Neural progenitor cell (in vitro differentiated cells): ENCODE data around the gene MAPRE3. TPM values are rescaled to one million over a fixed set of nuclear protein-coding genes. Genes with fewer than 3 reads are reported as not detected.

Source experiments
- DNase-seq: peaks from one replicate; pipeline ENCODE4 v3.0.0-alpha.2; 2016; ENCODE audit warnings: low spot score
- H2AFZ ChIP-seq: fragments of 200-600 bp; sonication (generic); replicated peaks from 2 replicates; pipeline ENCODE4 v1.6.1; 2016; ENCODE audit warnings: antibody characterized with exemption
- H3F3A ChIP-seq: fragments of 200-600 bp; sonication (generic); 2 replicates; pipeline ENCODE4 v1.6.1; 2016; ENCODE audit warnings: antibody characterized with exemption, low read depth
- H3K27ac ChIP-seq: fragments of 200-600 bp; sonication (generic); 2 replicates; pipeline ENCODE4 v1.5.1; 2016; ENCODE audit warnings: mild to moderate bottlenecking
- H3K27me3 ChIP-seq: fragments of 200-600 bp; sonication (generic); 2 replicates; pipeline ENCODE4 v1.6.1; 2016; ENCODE audit warnings: mild to moderate bottlenecking, moderate library complexity
- H3K36me3 ChIP-seq: fragments of 200-600 bp; sonication (generic); 2 replicates; pipeline ENCODE4 v1.5.1; 2016
- H3K4me1 ChIP-seq: fragments of 200-600 bp; sonication (generic); 2 replicates; pipeline ENCODE4 v1.6.1; 2016; ENCODE audit warnings: mixed run types
- H3K4me2 ChIP-seq: fragments of 200-600 bp; sonication (generic); 2 replicates; pipeline ENCODE4 v1.6.1; 2016
- H3K4me3 ChIP-seq: fragments of 200-600 bp; sonication (generic); 2 replicates; pipeline ENCODE4 v1.5.1; 2016
- H3K79me2 ChIP-seq: fragments of 200-600 bp; sonication (generic); 2 replicates; pipeline ENCODE4 v1.6.1; 2016; ENCODE audit warnings: low read depth
- H3K9ac ChIP-seq: fragments of 200-600 bp; sonication (generic); 2 replicates; pipeline ENCODE4 v1.6.1; 2016
- H3K9me3 ChIP-seq: fragments of 200-600 bp; sonication (generic); 2 replicates; pipeline ENCODE4 v1.5.1; 2016; ENCODE audit warnings: low read depth
- H4K20me1 ChIP-seq: fragments of 200-600 bp; sonication (generic); 2 replicates; pipeline ENCODE4 v1.6.1; 2016; ENCODE audit warnings: low read depth
- H3K27ac Mint-ChIP-seq: 3 replicates; pipeline ENCODE4 v1.8.0; 2021; ENCODE audit warnings: mixed read lengths
- H3K27me3 Mint-ChIP-seq: 2 replicates; pipeline ENCODE4 v1.8.0; 2022; ENCODE audit warnings: low read depth, mild to moderate bottlenecking, inconsistent platforms, moderate library complexity, mixed read lengths; ENCODE audit not compliant: insufficient read depth
- H3K36me3 Mint-ChIP-seq: 3 replicates; pipeline ENCODE4 v1.8.0; 2021; ENCODE audit warnings: mixed read lengths
- H3K4me1 Mint-ChIP-seq: 3 replicates; pipeline ENCODE4 v1.8.0; 2021; ENCODE audit warnings: mixed read lengths
- H3K4me3 Mint-ChIP-seq: 3 replicates; pipeline ENCODE4 v1.8.0; 2021; ENCODE audit warnings: mild to moderate bottlenecking, moderate library complexity, mixed read lengths
- H3K9me3 Mint-ChIP-seq: 3 replicates; pipeline ENCODE4 v1.8.0; 2020; ENCODE audit warnings: mixed read lengths
- EZH2 ChIP-seq: fragments of 200-600 bp; sonication (generic); IDR thresholded peaks from 2 replicates; pipeline ENCODE4 v1.6.1; 2017; ENCODE audit warnings: antibody characterized with exemption, mild to moderate bottlenecking, moderate library complexity
- EZH2phosphoT487 ChIP-seq: fragments of 200-600 bp; sonication (generic); IDR thresholded peaks from 2 replicates; pipeline ENCODE4 v1.6.1; 2017; ENCODE audit warnings: antibody characterized with exemption
- total RNA-seq: library from RNA; depleted of rRNA; stranded (reverse); fragments of >200 nt; gene quantifications from 2 replicates; pipeline ENCODE4 v1.2.3, GENCODE V29; 2015; ENCODE audit warnings: low replicate concordance
- TF ChIP-seq, protein P1 (sequence below): fragments of 200-600 bp; sonication (generic); IDR thresholded peaks from 2 replicates; pipeline ENCODE4 v1.5.1; 2017; ENCODE audit warnings: antibody characterized with exemption, mild to moderate bottlenecking

Gene MAPRE3
- total RNA-seq, 1 donor from 2014 or later: 3.1 TPM

DNA sequence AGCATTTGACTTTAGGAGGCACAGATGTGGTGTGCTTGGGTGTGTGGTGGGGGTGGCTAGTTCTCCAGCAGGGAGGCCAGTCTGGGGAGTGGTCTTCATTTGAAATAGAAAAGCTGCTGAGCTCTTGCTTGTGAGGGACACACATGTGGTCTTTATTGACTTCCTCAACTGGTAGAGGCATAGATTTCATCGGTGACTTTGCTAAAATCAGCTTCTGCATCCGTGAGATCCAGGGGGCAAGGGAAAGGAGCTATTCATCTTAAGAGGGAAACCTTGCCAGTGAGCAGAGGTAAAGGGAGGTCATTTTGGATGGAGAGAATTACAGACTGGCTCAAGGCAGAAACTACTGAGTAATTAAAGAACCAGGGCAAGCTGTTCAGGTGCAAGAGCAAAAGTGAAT lies 4.7 kb downstream of the MAPRE3 start:
- H3K4me3 Mint-ChIP-seq: no peak overlapping the region

DNA sequence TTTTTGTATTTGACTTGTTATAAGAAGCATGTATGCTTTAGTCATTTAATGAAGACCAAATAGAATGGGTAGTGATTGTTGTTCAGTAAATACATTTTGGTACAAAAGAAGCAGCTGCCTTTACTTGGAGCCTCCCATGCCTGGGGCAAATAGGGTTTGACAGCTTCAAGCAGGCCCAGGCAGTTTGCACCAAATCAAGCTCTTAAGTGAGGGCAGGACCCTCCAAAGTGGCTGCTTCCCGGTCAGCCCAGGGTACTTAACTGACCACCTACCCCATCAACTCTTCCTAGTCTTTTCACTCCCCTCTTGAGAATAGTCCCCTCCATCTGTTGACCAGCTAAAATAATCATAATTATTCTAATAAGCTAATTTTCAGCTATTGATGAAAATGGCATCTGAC lies 5.2 kb downstream of the MAPRE3 start:
- TF ChIP-seq EZH2phosphoT487 (no peak), EZH2 (no peak)
- TF ChIP-seq, protein P1, sequence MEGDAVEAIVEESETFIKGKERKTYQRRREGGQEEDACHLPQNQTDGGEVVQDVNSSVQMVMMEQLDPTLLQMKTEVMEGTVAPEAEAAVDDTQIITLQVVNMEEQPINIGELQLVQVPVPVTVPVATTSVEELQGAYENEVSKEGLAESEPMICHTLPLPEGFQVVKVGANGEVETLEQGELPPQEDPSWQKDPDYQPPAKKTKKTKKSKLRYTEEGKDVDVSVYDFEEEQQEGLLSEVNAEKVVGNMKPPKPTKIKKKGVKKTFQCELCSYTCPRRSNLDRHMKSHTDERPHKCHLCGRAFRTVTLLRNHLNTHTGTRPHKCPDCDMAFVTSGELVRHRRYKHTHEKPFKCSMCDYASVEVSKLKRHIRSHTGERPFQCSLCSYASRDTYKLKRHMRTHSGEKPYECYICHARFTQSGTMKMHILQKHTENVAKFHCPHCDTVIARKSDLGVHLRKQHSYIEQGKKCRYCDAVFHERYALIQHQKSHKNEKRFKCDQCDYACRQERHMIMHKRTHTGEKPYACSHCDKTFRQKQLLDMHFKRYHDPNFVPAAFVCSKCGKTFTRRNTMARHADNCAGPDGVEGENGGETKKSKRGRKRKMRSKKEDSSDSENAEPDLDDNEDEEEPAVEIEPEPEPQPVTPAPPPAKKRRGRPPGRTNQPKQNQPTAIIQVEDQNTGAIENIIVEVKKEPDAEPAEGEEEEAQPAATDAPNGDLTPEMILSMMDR: no peak
- Histone ChIP-seq H3K4me3 (no peak overlapping the region), H3K27me3 (peaks cover 28% of the 10 kb centered on the region), H3K4me1 (peaks cover 20% of the 10 kb centered on the region), H3K4me2 (no peak overlapping the region), H2AFZ (no peak overlapping the region), H3K27ac (no peak overlapping the region), H4K20me1 (peaks cover 32% of the 10 kb centered on the region), H3K9me3 (no peaks in the 10 kb centered on the region), H3K36me3 (no peaks in the 10 kb centered on the region), H3K9ac (no peak overlapping the region), H3F3A (peaks cover 12% of the 10 kb centered on the region), H3K79me2 (no peaks in the 10 kb centered on the region)
- Mint-ChIP-seq H3K27ac (no peak overlapping the region), H3K36me3 (no peaks in the 10 kb centered on the region), H3K4me1 (peaks cover 24% of the 10 kb centered on the region), H3K27me3 (peaks cover 5% of the 10 kb centered on the region), H3K4me3 (no peak overlapping the region), H3K9me3 (no peaks in the 10 kb centered on the region)
- no peak for DNase-seq

More for the DNA sequence above, 4.7 kb downstream of the MAPRE3 start:
- Mint-ChIP-seq H3K27me3 (peaks cover 5% of the 10 kb centered on the region), H3K27ac (no peak overlapping the region), H3K36me3 (no peaks in the 10 kb centered on the region), H3K9me3 (no peaks in the 10 kb centered on the region), H3K4me1 (peaks cover 24% of the 10 kb centered on the region)
- Histone ChIP-seq H3K4me2 (no peak overlapping the region), H3K9me3 (no peaks in the 10 kb centered on the region), H3K36me3 (no peaks in the 10 kb centered on the region), H3K9ac (no peak overlapping the region), H3K27ac (no peak overlapping the region), H4K20me1 (peaks cover 32% of the 10 kb centered on the region), H3F3A (peaks cover 13% of the 10 kb centered on the region), H3K27me3 (peaks cover 28% of the 10 kb centered on the region), H3K4me1 (peaks cover 20% of the 10 kb centered on the region), H3K4me3 (no peak overlapping the region), H3K79me2 (no peaks in the 10 kb centered on the region), H2AFZ (no peak overlapping the region)
- DNase-seq: no peak
- TF ChIP-seq EZH2phosphoT487 (no peak), EZH2 (no peak)
- TF ChIP-seq, protein P1: no peak

DNA sequence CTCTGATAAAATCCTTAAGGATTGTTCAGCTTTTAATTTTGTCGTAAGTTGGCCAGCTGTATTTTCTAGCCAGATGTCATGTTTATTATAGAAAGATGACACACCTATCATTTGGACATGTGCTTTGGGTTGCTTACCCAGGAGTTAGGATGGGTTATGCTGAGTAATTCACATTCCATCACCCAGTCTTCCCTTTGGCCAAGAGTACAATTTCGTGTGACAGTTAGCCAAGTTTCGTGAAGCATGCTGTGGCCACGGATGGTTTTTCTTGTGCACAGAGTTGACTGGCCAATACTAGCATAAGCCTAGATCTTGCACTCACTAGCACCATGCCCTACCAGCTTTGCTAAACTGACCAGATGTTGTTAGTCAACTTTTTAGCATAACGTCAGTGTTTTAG lies 5.8 kb downstream of the MAPRE3 start:
- peaks cover 7% of the 10 kb centered on the region for H3F3A ChIP-seq

More for the DNA sequence above, 5.8 kb downstream of the MAPRE3 start:
- peaks cover 4% of the 10 kb centered on the region for H3K27me3 Mint-ChIP-seq
- peaks cover 29% of the 10 kb centered on the region for H4K20me1 ChIP-seq
- peaks cover 24% of the 10 kb centered on the region for H3K27me3 ChIP-seq
- no peaks in the 10 kb centered on the region for H3K9me3 ChIP-seq
- no peaks in the 10 kb centered on the region for H3K79me2 ChIP-seq
- no peak overlapping the region for H3K9ac ChIP-seq
- H3K27ac Mint-ChIP-seq: no peak overlapping the region
- H3K9me3 Mint-ChIP-seq: no peaks in the 10 kb centered on the region
- peaks cover 17% of the 10 kb centered on the region for H3K4me1 ChIP-seq
- H3K4me2 ChIP-seq: no peak overlapping the region
- H3K36me3 Mint-ChIP-seq: no peaks in the 10 kb centered on the region
- H3K4me3 Mint-ChIP-seq: no peak overlapping the region
- H3K36me3 ChIP-seq: no peaks in the 10 kb centered on the region
- no peak for DNase-seq
- no peak overlapping the region for H2AFZ ChIP-seq
- no peak overlapping the region for H3K4me3 ChIP-seq
- peaks cover 23% of the 10 kb centered on the region for H3K4me1 Mint-ChIP-seq
- H3K27ac ChIP-seq: no peak overlapping the region
- TF ChIP-seq, protein P1: no peak
- TF ChIP-seq EZH2: no peak
- no peak for TF ChIP-seq EZH2phosphoT487
